VCaP (cell line): ENCODE measurements around the gene MOSMO.
A peak's percentile ranks its signal among the peaks of the same experiment; 100 is the strongest.

Experiments
- H3K27ac ChIP-seq: fragments of 450-650 bp; 2 replicates; pipeline ENCODE4 v1.5.1; 2017
- CTCF ChIP-seq: fragments of 450-650 bp; conservative IDR thresholded peaks from 2 replicates; pipeline ENCODE4 v1.5.1; 2017; ENCODE audit warnings: mild to moderate bottlenecking, moderate library complexity

The MOSMO gene

GRCh38 chr16:22070361-22071330 lies 62.7 kb downstream of the MOSMO start:
- no peak for TF ChIP-seq CTCF

GRCh38 chr16:22071331-22071910 lies 63.5 kb downstream of the MOSMO start:
- TF ChIP-seq CTCF: no peak
- peak overlapping the region; percentile 81 for H3K27ac ChIP-seq

More at GRCh38 chr16:22070361-22071330, 62.7 kb downstream of the MOSMO start:
- H3K27ac ChIP-seq: peak overlapping the region; percentile 81

GRCh38 chr16:22073350-22073749 lies 65.4 kb downstream of the MOSMO start:
- H3K27ac ChIP-seq: peak overlapping the region; percentile 81
- no peak for TF ChIP-seq CTCF

- no peak overlapping the region for H3K27ac ChIP-seq
- TF ChIP-seq CTCF: no peak
These were observed 67.3 kb downstream of the MOSMO start for GRCh38 chr16:22075043-22075757.

GRCh38 chr16:22075776-22076175 lies 67.9 kb downstream of the MOSMO start:
- no peak for TF ChIP-seq CTCF
- no peak overlapping the region for H3K27ac ChIP-seq

GRCh38 chr16:22077700-22078313 lies 69.9 kb downstream of the MOSMO start:
- TF ChIP-seq CTCF: peak; percentile 82
- no peak overlapping the region for H3K27ac ChIP-seq

GRCh38 chr16:22078656-22079055 lies 70.7 kb downstream of the MOSMO start:
- no peak for TF ChIP-seq CTCF

More at GRCh38 chr16:22078656-22079055, 70.7 kb downstream of the MOSMO start:
- no peak overlapping the region for H3K27ac ChIP-seq
